Upper lobe of left lung (tissue), 4 donors: ENCODE data around the gene TMEM141.

ENCODE experiments used
- POLR2A ChIP-seq, 4 donors: fragments of 450-650 bp; IDR thresholded peaks; one replicate each; pipeline ENCODE4 v1.5.1; 2016 to 2017; ENCODE audit warnings: antibody characterized with exemption in 4 of 4, mild to moderate bottlenecking in 2 of 4
- TF ChIP-seq, protein P1 (sequence below), 6 experiments: fragments of 450-650 bp in 4 of 6; fragments of 200-600 bp in 2 of 6; sonication (generic) in 2 of 6; IDR thresholded peaks; one replicate each; pipeline ENCODE4 v1.5.1; 2016 to 2019; ENCODE audit warnings: antibody characterized with exemption in 6 of 6

DNA sequence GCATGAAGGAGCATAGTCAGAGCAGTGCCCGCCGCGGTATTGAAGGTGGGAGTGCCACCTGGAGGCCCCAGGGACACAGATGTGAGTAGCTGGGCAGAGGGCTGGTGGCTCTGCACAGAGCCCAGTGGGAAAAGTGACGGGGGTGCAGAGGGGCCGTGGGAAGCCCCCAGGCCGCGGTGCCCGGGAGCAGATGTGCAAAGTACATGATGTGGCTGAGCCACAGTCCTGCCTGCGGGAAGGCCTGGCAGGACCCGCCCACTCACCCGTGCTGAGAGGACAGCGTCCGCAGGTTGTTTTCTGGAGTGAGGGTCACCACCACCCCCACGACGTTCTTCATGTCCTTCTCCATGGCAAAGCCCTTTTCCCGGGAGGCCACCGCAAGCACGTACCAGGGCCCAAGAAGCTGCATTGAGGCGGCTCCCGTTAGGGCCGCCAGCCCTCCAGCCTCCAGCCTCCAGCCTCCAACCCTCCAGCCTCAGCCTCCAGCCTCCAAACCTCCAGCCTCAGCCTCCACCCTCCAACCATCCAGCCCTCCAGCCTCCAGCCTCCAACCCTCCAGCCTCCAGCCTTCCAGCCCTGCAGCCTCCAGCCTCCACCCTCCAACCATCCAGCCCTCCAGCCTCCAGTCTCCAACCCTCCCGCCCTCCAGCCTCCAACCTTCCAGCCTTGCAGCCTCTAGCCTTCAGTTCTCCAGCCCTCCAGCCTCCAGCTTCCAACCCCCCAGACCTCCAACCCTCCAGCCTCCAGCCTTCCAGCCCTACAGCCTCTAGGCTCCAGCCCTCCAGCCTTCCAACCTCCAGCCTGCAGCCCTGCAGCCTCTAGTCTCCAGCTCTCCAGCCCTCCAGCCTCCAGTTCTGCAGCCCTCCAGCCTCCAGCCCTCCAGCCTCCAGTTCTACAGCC lies 43.7 kb upstream of the TMEM141 start:
- TF ChIP-seq POLR2A (IDR thresholded peaks at IDR 0.05): no peak
- TF ChIP-seq, protein P1, sequence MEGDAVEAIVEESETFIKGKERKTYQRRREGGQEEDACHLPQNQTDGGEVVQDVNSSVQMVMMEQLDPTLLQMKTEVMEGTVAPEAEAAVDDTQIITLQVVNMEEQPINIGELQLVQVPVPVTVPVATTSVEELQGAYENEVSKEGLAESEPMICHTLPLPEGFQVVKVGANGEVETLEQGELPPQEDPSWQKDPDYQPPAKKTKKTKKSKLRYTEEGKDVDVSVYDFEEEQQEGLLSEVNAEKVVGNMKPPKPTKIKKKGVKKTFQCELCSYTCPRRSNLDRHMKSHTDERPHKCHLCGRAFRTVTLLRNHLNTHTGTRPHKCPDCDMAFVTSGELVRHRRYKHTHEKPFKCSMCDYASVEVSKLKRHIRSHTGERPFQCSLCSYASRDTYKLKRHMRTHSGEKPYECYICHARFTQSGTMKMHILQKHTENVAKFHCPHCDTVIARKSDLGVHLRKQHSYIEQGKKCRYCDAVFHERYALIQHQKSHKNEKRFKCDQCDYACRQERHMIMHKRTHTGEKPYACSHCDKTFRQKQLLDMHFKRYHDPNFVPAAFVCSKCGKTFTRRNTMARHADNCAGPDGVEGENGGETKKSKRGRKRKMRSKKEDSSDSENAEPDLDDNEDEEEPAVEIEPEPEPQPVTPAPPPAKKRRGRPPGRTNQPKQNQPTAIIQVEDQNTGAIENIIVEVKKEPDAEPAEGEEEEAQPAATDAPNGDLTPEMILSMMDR (IDR thresholded peaks at IDR 0.05): no peak
